Parathyroid adenoma (tissue), 2 donors: Measurements from ENCODE around the gene SRRD.

ENCODE experiments used
- H2AFZ ChIP-seq: fragments of 300-600 bp; sonication (generic); one replicate; pipeline ENCODE4 v1.7.0; 2017; ENCODE audit warnings: antibody characterized with exemption, mild to moderate bottlenecking
- H3K27ac ChIP-seq: fragments of 300-600 bp; sonication (generic); one replicate; pipeline ENCODE4 v1.7.0; 2017
- H3K27me3 ChIP-seq: fragments of 300-600 bp; sonication (generic); one replicate; pipeline ENCODE4 v1.7.0; 2017; ENCODE audit warnings: low read length; ENCODE audit not compliant: control insufficient read depth, insufficient read depth
- H3K36me3 ChIP-seq: fragments of 300-600 bp; sonication (generic); one replicate; pipeline ENCODE4 v1.7.0; 2017; ENCODE audit warnings: low read length; ENCODE audit not compliant: control insufficient read depth, insufficient read depth
- H3K4me1 ChIP-seq: fragments of 300-600 bp; sonication (generic); one replicate; pipeline ENCODE4 v1.7.0; 2017; ENCODE audit warnings: control low read depth
- H3K4me2 ChIP-seq: fragments of 300-600 bp; sonication (generic); one replicate; pipeline ENCODE4 v1.7.0; 2017; ENCODE audit warnings: low read length
- H3K4me3 ChIP-seq: fragments of 300-600 bp; sonication (generic); one replicate; pipeline ENCODE4 v1.7.0; 2017; ENCODE audit warnings: low read depth, low read length
- H3K79me2 ChIP-seq: fragments of 300-600 bp; sonication (generic); one replicate; pipeline ENCODE4 v1.7.0; 2017; ENCODE audit warnings: control low read depth
- H3K9ac ChIP-seq: fragments of 300-600 bp; sonication (generic); one replicate; pipeline ENCODE4 v1.7.0; 2017; ENCODE audit warnings: mild to moderate bottlenecking
- H3K9me3 ChIP-seq: fragments of 300-600 bp; sonication (generic); one replicate; pipeline ENCODE4 v1.7.0; 2017; ENCODE audit warnings: low read length; ENCODE audit not compliant: control insufficient read depth
- TF ChIP-seq, protein P1 (sequence below): fragments of 300-600 bp; sonication (generic); IDR thresholded peaks from one replicate; pipeline ENCODE4 v1.7.0; 2017; ENCODE audit warnings: antibody characterized with exemption, mild to moderate bottlenecking
- donor health status: primary hyperparathyroidism.

The SRRD gene

DNA sequence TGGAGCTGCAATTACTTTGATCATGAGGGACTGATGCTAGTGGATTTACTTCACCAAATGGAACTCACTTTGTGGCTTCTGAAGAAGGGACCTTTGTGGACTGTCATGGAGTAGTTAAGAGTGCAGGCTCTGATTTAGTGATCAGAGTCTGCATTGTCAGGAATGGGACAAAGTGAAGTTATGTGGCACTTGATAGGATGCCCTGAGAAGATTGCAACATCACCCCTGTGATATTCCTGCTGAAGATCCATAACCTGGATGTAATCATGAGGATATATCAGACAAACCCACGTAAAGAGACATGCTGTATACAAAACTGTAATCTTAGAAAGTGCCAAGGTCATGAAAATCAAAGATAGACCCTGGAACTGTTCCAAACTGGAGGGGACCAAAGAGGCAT is 30.2 kb downstream of the SRRD start:
- Histone ChIP-seq H3K4me2 (no peak overlapping the region), H3K27ac (no peak overlapping the region), H3K9ac (no peak overlapping the region), H3K36me3 (no peaks in the 10 kb centered on the region), H3K4me1 (peaks cover 2% of the 10 kb centered on the region), H3K9me3 (no peaks in the 10 kb centered on the region), H3K4me3 (no peak overlapping the region), H3K27me3 (no peaks in the 10 kb centered on the region), H2AFZ (no peak overlapping the region), H3K79me2 (peaks cover 3% of the 10 kb centered on the region)
- TF ChIP-seq, protein P1, sequence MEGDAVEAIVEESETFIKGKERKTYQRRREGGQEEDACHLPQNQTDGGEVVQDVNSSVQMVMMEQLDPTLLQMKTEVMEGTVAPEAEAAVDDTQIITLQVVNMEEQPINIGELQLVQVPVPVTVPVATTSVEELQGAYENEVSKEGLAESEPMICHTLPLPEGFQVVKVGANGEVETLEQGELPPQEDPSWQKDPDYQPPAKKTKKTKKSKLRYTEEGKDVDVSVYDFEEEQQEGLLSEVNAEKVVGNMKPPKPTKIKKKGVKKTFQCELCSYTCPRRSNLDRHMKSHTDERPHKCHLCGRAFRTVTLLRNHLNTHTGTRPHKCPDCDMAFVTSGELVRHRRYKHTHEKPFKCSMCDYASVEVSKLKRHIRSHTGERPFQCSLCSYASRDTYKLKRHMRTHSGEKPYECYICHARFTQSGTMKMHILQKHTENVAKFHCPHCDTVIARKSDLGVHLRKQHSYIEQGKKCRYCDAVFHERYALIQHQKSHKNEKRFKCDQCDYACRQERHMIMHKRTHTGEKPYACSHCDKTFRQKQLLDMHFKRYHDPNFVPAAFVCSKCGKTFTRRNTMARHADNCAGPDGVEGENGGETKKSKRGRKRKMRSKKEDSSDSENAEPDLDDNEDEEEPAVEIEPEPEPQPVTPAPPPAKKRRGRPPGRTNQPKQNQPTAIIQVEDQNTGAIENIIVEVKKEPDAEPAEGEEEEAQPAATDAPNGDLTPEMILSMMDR: no peak

DNA sequence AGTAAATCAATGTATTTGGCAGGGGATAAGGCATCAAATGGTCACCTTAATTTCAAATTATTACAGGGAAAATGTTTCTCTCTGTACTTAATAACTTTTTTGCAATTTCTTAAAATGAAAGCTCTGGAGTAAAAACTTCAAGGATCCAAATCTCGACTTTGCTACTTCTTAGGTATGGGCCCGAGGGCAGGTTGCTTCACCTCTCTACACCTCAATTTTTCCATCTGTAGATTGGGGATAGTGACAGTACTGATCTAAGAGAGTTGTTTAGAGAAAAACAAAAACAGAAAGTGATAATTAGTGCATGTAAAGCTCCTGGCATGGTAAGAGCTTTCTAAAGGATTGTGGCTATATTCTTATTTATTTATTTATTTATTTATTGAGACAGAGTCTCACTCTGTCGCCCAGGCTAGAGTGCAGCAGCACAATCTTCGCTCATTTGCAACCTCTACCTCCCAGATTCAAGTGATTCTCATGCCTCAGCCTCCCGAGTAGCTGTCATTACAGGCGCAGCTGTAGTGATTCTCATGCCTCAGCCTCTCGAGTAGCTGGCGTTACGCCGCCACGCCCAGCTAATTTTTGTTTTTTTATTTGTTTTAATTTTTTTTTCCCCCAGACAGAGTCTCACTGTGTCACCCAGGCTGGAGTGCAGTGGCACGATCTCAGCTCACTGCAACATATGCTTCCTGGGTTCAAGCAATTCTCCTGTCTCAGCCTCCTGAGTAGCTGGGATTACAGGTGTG is 30.9 kb downstream of the SRRD start:
- H3K4me2 ChIP-seq: no peak overlapping the region
- H3K79me2 ChIP-seq: peaks cover 3% of the 10 kb centered on the region
- no peak overlapping the region for H3K9ac ChIP-seq
- H3K27me3 ChIP-seq: no peaks in the 10 kb centered on the region
- H3K27ac ChIP-seq: no peak overlapping the region
- no peak overlapping the region for H3K4me3 ChIP-seq
- H2AFZ ChIP-seq: no peak overlapping the region
- TF ChIP-seq, protein P1: no peak
- peaks cover 2% of the 10 kb centered on the region for H3K4me1 ChIP-seq
- H3K9me3 ChIP-seq: no peaks in the 10 kb centered on the region
- H3K36me3 ChIP-seq: no peaks in the 10 kb centered on the region

GRCh38 chr22:26515931-26516330 is 32.3 kb downstream of the SRRD start:
- H3K27me3 ChIP-seq: no peaks in the 10 kb centered on the region
- H3K4me3 ChIP-seq: no peak overlapping the region
- peaks cover 2% of the 10 kb centered on the region for H3K4me1 ChIP-seq
- no peak overlapping the region for H3K27ac ChIP-seq
- no peak overlapping the region for H2AFZ ChIP-seq
- no peak overlapping the region for H3K9ac ChIP-seq
- peaks cover 3% of the 10 kb centered on the region for H3K79me2 ChIP-seq
- TF ChIP-seq, protein P1: no peak
- no peaks in the 10 kb centered on the region for H3K36me3 ChIP-seq
- H3K4me2 ChIP-seq: no peak overlapping the region
- H3K9me3 ChIP-seq: no peaks in the 10 kb centered on the region

DNA sequence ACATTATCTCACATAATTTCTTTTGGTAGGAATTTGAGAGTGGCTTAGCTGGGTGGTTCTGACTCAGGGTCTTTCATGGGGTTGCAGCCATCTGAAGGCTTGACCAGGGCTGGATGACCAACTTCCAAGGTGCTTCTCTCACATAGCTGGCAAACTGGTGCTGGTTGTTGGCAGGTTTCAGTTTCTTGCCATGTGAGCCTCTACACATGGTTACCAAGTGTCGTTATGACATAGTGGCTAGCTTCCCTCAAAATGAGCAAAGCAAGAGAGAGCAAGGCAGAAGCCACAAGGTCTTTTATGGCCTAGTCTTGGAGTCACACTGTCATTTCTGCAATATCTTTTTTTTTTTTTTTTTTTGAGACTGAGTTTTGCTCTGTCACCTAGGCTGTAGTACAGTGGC is 32.8 kb downstream of the SRRD start:
- H3K9me3 ChIP-seq: no peaks in the 10 kb centered on the region
- H3K27ac ChIP-seq: no peak overlapping the region
- H2AFZ ChIP-seq: no peak overlapping the region
- no peak overlapping the region for H3K9ac ChIP-seq
- no peak overlapping the region for H3K4me2 ChIP-seq
- no peaks in the 10 kb centered on the region for H3K4me1 ChIP-seq
- peaks cover 3% of the 10 kb centered on the region for H3K79me2 ChIP-seq
- H3K36me3 ChIP-seq: no peaks in the 10 kb centered on the region
- TF ChIP-seq, protein P1: no peak
- no peaks in the 10 kb centered on the region for H3K27me3 ChIP-seq
- H3K4me3 ChIP-seq: no peak overlapping the region

DNA sequence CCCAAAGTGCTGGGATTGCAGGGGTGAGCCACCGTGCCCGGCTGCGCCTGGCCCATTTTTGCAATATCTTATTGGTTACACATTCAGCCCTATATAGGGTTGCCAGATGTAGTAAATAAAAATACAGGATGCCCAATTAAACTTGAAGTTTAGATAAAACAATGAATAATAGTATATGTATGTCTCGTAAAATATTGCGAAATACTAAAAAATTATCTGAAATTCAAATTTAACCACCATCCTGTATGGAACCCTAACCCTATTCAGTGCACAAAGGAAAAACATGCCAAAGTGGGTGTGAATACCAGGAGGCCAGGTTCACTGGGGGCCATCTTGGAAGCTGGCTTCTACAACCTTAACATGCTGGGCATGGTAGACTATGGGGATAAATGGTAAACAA is 33.8 kb downstream of the SRRD start:
- TF ChIP-seq, protein P1: no peak
- H3K9ac ChIP-seq: no peak overlapping the region

More for the DNA sequence above, 33.8 kb downstream of the SRRD start:
- Histone ChIP-seq H3K27me3 (no peaks in the 10 kb centered on the region), H3K27ac (no peak overlapping the region), H3K36me3 (no peaks in the 10 kb centered on the region), H3K4me3 (no peak overlapping the region), H3K4me2 (no peak overlapping the region), H3K79me2 (no peaks in the 10 kb centered on the region), H2AFZ (no peak overlapping the region), H3K9me3 (no peaks in the 10 kb centered on the region), H3K4me1 (no peaks in the 10 kb centered on the region)
